MM.1S (cell line): ENCODE measurements around the gene RHOH.

Experiments
- EZH2 ChIP-seq: fragments of 300-600 bp; sonication (generic); optimal IDR thresholded peaks from 2 replicates; pipeline ENCODE3; 2017; ENCODE audit warnings: low read depth, mild to moderate bottlenecking, antibody characterized with exemption, low read length, mixed read lengths
- TF ChIP-seq, protein P1 (sequence below): fragments of 300-600 bp; sonication (generic); IDR thresholded peaks from 2 replicates; pipeline ENCODE4 v1.5.1; 2016; ENCODE audit warnings: antibody characterized with exemption, low read length, mixed read lengths

DNA sequence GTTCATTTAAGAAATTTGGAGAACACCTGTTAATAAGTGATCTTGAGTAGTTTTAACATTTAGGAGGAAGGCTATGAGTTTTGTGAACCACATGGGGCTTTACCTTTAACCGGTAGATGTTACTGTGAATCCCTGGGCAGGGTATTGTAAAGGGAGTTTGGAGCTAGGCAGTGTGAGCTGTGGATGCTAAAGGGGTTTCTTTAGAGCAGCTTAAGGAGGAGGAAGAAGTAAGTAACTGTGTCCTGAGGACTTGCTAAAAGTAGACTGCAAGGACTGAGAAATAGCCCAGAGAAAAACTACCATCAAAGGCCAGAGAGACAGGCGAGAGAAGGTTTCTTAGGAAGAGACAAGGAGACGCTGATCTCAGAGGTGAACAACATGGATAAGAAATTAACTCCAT is 5.6 kb downstream of the RHOH start:
- TF ChIP-seq, protein P1, sequence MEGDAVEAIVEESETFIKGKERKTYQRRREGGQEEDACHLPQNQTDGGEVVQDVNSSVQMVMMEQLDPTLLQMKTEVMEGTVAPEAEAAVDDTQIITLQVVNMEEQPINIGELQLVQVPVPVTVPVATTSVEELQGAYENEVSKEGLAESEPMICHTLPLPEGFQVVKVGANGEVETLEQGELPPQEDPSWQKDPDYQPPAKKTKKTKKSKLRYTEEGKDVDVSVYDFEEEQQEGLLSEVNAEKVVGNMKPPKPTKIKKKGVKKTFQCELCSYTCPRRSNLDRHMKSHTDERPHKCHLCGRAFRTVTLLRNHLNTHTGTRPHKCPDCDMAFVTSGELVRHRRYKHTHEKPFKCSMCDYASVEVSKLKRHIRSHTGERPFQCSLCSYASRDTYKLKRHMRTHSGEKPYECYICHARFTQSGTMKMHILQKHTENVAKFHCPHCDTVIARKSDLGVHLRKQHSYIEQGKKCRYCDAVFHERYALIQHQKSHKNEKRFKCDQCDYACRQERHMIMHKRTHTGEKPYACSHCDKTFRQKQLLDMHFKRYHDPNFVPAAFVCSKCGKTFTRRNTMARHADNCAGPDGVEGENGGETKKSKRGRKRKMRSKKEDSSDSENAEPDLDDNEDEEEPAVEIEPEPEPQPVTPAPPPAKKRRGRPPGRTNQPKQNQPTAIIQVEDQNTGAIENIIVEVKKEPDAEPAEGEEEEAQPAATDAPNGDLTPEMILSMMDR = no peak
- TF ChIP-seq EZH2 = no peak
